Activated T-cell treated with anti-CD3 and anti-CD28 coated beads, Interleukin-2, amount 50 U/mL, for 48 hours (primary cell): ENCODE measurements around the gene ELK4.

Source experiments
- DNase-seq, 2 experiments: peaks; one replicate each; pipeline ENCODE4 v3.0.0-alpha.2; 2020

The ELK4 gene

GRCh38 chr1:205578780-205579571, 52.8 kb downstream of the ELK4 start:
- DNase-seq, result peak; percentile 4 to 7

- peak; percentile 4 to 7 for DNase-seq
These were observed 53.7 kb downstream of the ELK4 start for GRCh38 chr1:205577874-205578658.

- peak in 1 of 2 experiments; percentile 5 for DNase-seq
These were observed 54.7 kb downstream of the ELK4 start for GRCh38 chr1:205576805-205577761.

GRCh38 chr1:205576011-205576410, 55.8 kb downstream of the ELK4 start:
- peak in 1 of 2 experiments; percentile 9 for DNase-seq

- peak in 1 of 2 experiments; percentile 8 for DNase-seq
These were observed 56.4 kb downstream of the ELK4 start for GRCh38 chr1:205575294-205575885.

GRCh38 chr1:205572421-205572820, 59.4 kb downstream of the ELK4 start:
- no peak for DNase-seq

GRCh38 chr1:205571747-205572146, 60.1 kb downstream of the ELK4 start:
- DNase-seq, result peak in 1 of 2 experiments; percentile 10

- no peak for DNase-seq
These were observed 60.8 kb downstream of the ELK4 start for GRCh38 chr1:205570796-205571537.

GRCh38 chr1:205570173-205570501, 61.7 kb downstream of the ELK4 start:
- no peak for DNase-seq

- no peak for DNase-seq
These were observed 62.2 kb downstream of the ELK4 start for GRCh38 chr1:205569411-205570172.

- no peak for DNase-seq
These were observed 63.1 kb downstream of the ELK4 start for GRCh38 chr1:205568469-205569361.

GRCh38 chr1:205568135-205568468, 63.7 kb downstream of the ELK4 start:
- no peak for DNase-seq

- no peak for DNase-seq
These were observed 64.1 kb downstream of the ELK4 start for GRCh38 chr1:205567716-205568115.

- no peak for DNase-seq
These were observed 66.0 kb downstream of the ELK4 start for GRCh38 chr1:205565799-205566198.

GRCh38 chr1:205563927-205564441, 67.8 kb downstream of the ELK4 start:
- DNase-seq, result no peak

GRCh38 chr1:205561501-205562203, 70.2 kb downstream of the ELK4 start:
- no peak for DNase-seq
